Measurements from ENCODE around the gene DPY19L3.

- no peak for TF ChIP-seq REST (IDR thresholded peaks at IDR 0.05; ENCODE audit: low read depth)
- no peak for TF ChIP-seq ZBTB7A (IDR thresholded peaks at IDR 0.05; ENCODE audit: low read depth)
- no peak for TF ChIP-seq TAF1 (IDR thresholded peaks at IDR 0.05; ENCODE audit: low read depth)
- no peak for TF ChIP-seq YY1 (IDR thresholded peaks at IDR 0.05; ENCODE audit: low read depth)
- TF ChIP-seq TCF12 (IDR thresholded peaks at IDR 0.05; ENCODE audit: low read depth), result no peak
- TF ChIP-seq EP300 (IDR thresholded peaks at IDR 0.05; ENCODE audit: borderline replicate concordance), result no peak
- TF ChIP-seq CEBPB (IDR thresholded peaks at IDR 0.05), result no peak
These were observed 74.8 kb downstream of the DPY19L3 start for GRCh38 chr19:32480321-32480720.
